ENCODE measurements around the gene ICA1.

GRCh38 chr7:8255680-8256655, 6.0 kb downstream of the ICA1 start:
- no peak for TF ChIP-seq CTCF (IDR thresholded peaks at IDR 0.05 in 4 of 5, conservative IDR thresholded peaks at IDR 0.05 in 1 of 5)
- TF ChIP-seq POLR2A (IDR thresholded peaks at IDR 0.05), result no peak

All from gastrocnemius medialis (tissue), 4 donors.